ENCODE measurements around the gene NECAB3.

Gene NECAB3

GRCh38 chr20:33671573-33672288 lies 2.5 kb downstream of the NECAB3 start:
- TF ChIP-seq, protein P1, sequence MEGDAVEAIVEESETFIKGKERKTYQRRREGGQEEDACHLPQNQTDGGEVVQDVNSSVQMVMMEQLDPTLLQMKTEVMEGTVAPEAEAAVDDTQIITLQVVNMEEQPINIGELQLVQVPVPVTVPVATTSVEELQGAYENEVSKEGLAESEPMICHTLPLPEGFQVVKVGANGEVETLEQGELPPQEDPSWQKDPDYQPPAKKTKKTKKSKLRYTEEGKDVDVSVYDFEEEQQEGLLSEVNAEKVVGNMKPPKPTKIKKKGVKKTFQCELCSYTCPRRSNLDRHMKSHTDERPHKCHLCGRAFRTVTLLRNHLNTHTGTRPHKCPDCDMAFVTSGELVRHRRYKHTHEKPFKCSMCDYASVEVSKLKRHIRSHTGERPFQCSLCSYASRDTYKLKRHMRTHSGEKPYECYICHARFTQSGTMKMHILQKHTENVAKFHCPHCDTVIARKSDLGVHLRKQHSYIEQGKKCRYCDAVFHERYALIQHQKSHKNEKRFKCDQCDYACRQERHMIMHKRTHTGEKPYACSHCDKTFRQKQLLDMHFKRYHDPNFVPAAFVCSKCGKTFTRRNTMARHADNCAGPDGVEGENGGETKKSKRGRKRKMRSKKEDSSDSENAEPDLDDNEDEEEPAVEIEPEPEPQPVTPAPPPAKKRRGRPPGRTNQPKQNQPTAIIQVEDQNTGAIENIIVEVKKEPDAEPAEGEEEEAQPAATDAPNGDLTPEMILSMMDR (conservative IDR thresholded peaks at IDR 0.05; ENCODE audit: low read depth, low read length), result no peak

GRCh38 chr20:33670715-33671499 lies 3.3 kb downstream of the NECAB3 start:
- no peak for DNase-seq (ENCODE audit: low read depth)
- TF ChIP-seq, protein P1 (conservative IDR thresholded peaks at IDR 0.05; ENCODE audit: low read depth, low read length), result no peak
- no peak overlapping the region for H3K4me3 ChIP-seq (ENCODE audit: low read depth, low read length)

More at GRCh38 chr20:33671573-33672288, 2.5 kb downstream of the NECAB3 start:
- H3K4me3 ChIP-seq (ENCODE audit: low read depth, low read length), result peak overlapping the region; percentile 72
- DNase-seq (ENCODE audit: low read depth), result no peak

DNA sequence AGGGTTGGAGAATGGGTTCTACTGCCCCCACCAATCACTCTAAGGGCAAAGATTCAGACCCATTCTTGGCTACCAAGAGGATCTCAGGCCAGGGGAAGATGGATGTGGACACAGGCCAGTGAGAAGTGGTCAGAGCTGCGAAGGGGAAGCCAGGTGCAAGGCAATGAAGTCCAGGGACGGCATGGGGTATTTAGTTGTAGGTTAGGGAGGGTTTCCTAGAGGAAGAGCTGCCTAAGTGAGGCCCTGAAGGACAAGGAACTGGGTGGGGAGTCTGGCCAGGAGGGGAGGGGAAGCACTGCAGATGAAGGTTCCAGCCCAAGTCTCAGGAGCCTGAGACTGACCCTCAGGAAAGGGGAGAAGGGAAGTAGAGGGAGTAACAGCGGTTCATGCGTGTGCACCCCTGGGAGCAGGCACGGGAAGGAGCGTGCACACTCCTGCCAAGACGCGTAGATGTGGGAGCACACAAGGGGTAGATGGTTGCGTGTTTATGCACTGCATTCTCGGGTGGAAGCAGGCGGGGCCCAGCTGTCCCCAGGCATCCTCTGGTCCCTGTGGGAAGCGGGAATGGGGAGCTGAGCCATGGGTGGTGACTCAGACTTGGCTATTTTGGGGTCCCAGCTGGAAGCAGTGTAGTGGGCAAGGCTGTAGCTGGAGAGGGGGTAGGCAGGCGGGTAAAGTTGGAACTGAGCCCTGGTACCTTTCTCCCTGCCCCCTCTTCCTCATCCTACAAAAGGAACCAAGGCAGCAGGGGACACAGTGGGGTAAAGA lies 4.2 kb downstream of the NECAB3 start:
- no peak for DNase-seq (ENCODE audit: low read depth)
- TF ChIP-seq, protein P1 (conservative IDR thresholded peaks at IDR 0.05; ENCODE audit: low read depth, low read length), result no peak
- no peak overlapping the region for H3K4me3 ChIP-seq (ENCODE audit: low read depth, low read length)

- no peak for DNase-seq (ENCODE audit: low read depth)
- no peak overlapping the region for H3K4me3 ChIP-seq (ENCODE audit: low read depth, low read length)
- TF ChIP-seq, protein P1 (conservative IDR thresholded peaks at IDR 0.05; ENCODE audit: low read depth, low read length), result no peak
Observed at GRCh38 chr20:33669224-33669623, 5.0 kb downstream of the NECAB3 start.

DNA sequence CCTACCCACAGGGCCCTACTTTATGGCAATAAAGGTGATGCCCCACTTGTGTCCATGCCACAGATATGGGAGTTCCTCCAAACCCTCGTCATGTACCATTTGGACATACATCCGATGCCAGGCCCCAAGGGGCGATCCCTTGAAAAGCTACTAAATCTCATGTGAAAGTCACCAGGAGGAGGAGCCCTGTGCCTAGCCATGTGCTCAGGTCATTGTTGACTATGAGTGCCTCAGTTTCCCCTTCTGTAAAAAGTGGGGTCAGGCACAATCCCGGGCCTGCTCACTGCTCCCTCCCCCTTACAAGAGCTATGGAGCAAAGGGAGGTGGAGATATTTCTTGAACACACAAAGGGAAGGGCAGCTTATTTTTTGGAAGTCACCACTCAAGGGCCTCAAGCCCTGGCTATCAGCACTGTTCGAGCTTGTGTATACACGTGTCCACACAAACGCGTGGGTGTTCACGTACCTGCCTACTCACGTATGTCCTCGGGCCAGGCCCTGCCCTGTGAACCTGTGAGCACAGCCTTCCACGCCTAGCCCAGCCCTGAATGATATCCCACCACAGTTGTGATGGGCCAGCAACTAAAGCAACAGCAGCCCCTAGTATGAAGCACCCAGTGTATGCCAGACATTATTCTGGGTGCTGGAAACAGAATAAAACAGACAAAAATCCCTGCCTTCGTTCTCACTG lies 5.6 kb downstream of the NECAB3 start:
- TF ChIP-seq, protein P1 (conservative IDR thresholded peaks at IDR 0.05; ENCODE audit: low read depth, low read length), result no peak
- no peak overlapping the region for H3K4me3 ChIP-seq (ENCODE audit: low read depth, low read length)
- no peak for DNase-seq (ENCODE audit: low read depth)

DNA sequence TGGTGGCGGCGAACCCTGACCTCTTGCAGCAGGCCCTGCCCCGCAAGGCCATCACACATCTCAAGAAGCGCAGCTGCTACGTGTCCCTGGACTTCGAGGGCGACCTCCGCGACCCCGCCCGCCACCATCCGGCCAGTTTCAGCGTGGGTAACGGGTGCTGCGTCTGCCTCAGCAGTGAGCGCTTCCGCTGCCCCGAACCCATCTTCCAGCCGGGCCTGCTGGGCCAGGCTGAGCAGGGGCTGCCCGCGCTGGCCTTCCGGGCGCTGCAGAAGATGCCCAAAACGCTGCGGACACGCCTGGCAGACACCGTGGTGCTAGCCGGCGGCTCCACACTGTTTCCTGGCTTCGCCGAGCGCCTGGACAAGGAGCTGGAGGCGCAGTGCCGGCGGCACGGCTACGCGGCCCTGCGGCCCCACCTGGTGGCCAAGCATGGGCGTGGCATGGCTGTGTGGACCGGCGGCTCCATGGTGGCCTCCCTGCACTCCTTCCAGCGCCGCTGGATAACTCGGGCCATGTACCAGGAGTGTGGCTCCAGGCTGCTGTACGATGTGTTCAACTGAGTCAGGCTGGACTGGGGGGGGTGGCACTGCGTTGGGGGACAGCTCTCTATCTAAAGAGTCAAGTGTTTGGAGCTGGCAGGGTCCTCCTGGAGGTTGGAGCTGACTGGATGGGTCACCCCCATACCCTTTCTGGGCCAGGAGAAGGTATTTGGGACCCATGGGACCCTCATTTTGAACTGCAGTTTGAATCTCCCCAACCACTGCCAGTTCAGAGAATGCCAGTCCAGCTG lies 6.4 kb downstream of the NECAB3 start:
- peak overlapping the region; percentile 65 for H3K4me3 ChIP-seq (ENCODE audit: low read depth, low read length)
- DNase-seq (ENCODE audit: low read depth), result peak; percentile 82
- TF ChIP-seq, protein P1 (conservative IDR thresholded peaks at IDR 0.05; ENCODE audit: low read depth, low read length), result peak; percentile 80
